Esophagus (tissue), 2 donors: ENCODE measurements around the gene PPFIA4. TPM values are rescaled to one million over a fixed set of nuclear protein-coding genes. Genes with fewer than 3 reads are reported as not detected.
"Not testable (repeated sequence)": the region's sequence is repeated elsewhere in the genome, so short reads cannot be mapped to it uniquely, and the experiment has no call there.

Source experiments
- H3K27ac ChIP-seq, 2 donors: one replicate each; pipeline ENCODE4 v1.5.1; 2013; ENCODE audit warnings: low read depth in 2 of 2, mild to moderate bottlenecking in 2 of 2, inconsistent platforms in 1 of 2, low read length in 1 of 2, moderate library complexity in 1 of 2
- H3K27me3 ChIP-seq, 2 donors: one replicate each; pipeline ENCODE4 v1.6.1; 2013; ENCODE audit warnings: low read length in 2 of 2, control low read depth in 1 of 2, mild to moderate bottlenecking in 1 of 2; ENCODE audit not compliant: insufficient read depth in 2 of 2, control insufficient read depth in 1 of 2
- H3K36me3 ChIP-seq, 2 donors: one replicate each; pipeline ENCODE4 v1.6.1; 2013; ENCODE audit warnings: low read length in 1 of 2; ENCODE audit not compliant: control insufficient read depth in 2 of 2, insufficient read depth in 2 of 2
- H3K4me1 ChIP-seq, 2 donors: one replicate each; pipeline ENCODE4 v1.6.1; 2013; ENCODE audit warnings: low read length in 1 of 2; ENCODE audit not compliant: control insufficient read depth in 2 of 2, insufficient read depth in 2 of 2
- H3K4me3 ChIP-seq, 2 donors: one replicate each; pipeline ENCODE4 v1.5.1; 2013; ENCODE audit warnings: low read length in 2 of 2, mild to moderate bottlenecking in 2 of 2, low read depth in 1 of 2, moderate library complexity in 1 of 2
- H3K9me3 ChIP-seq, 2 donors: one replicate each; pipeline ENCODE4 v1.6.1; 2013; ENCODE audit warnings: mild to moderate bottlenecking in 2 of 2, low read depth in 1 of 2, low read length in 1 of 2, moderate library complexity in 1 of 2; ENCODE audit not compliant: control insufficient read depth in 2 of 2, insufficient read depth in 1 of 2
- WGBS, 2 donors: extraction: QIAGEN DNeasy Blood & Tissue Kit; methylation state at CpG; one replicate each; pipeline ENCODE4 v1.1.7; 2013; 5-methylcytosine and 5-hydroxymethylcytosine counted together
- polyA plus RNA-seq, 2 donors: library from polyadenylated mRNA; stranded (reverse); fragments of 200-250 nt; gene quantifications; one replicate each; pipeline ENCODE4 v1.2.3, GENCODE V29; 2013
- donor health status: healthy with polysubstance abuse.
- donor health status: Bipolar disorder and iron deficiency.

PPFIA4 gene
- polyA plus RNA-seq, 2 donors: 0.84 to 4.1 TPM

DNA sequence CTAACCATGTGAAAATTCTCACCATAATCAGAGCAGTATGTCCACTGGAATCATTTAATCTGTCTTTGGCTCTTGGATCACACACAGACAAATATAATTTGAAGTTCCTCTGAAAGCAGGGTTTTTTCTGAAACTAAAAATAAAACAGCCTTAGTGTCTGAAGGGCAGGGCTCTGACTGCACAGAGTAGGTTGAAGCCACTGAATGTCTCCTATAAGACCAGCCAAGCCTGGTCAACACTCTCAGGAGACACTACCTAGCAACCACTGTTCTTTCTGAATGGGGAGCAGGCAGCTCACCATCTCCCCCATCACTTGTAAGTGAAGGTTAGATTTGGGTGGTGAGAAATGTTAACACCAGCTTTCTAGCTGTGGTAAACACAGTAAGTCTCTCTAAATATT lies 35.2 kb upstream of the PPFIA4 start:
- H3K9me3 ChIP-seq: no peaks in the 10 kb centered on the region
- no peak overlapping the region for H3K4me3 ChIP-seq
- H3K27me3 ChIP-seq: no peaks in the 10 kb centered on the region
- H3K27ac ChIP-seq: no peak overlapping the region
- H3K36me3 ChIP-seq: no peaks in the 10 kb centered on the region
- no peaks in the 10 kb centered on the region for H3K4me1 ChIP-seq

GRCh38 chr1:202994756-202995155 lies 31.5 kb upstream of the PPFIA4 start:
- no peaks in the 10 kb centered on the region for H3K9me3 ChIP-seq
- 49 to 56% methylated on average over 3 of the region's 3 CpGs for WGBS, 2 donors
- no peak overlapping the region for H3K27ac ChIP-seq
- H3K4me3 ChIP-seq: no peak overlapping the region
- no peaks in the 10 kb centered on the region for H3K4me1 ChIP-seq
- no peaks in the 10 kb centered on the region for H3K36me3 ChIP-seq
- no peaks in the 10 kb centered on the region for H3K27me3 ChIP-seq

GRCh38 chr1:202998836-202999750 lies 27.2 kb upstream of the PPFIA4 start:
- H3K36me3 ChIP-seq: no peaks in the 10 kb centered on the region
- H3K4me1 ChIP-seq: no peaks in the 10 kb centered on the region
- H3K9me3 ChIP-seq: no peaks in the 10 kb centered on the region
- no peaks in the 10 kb centered on the region for H3K27me3 ChIP-seq
- 45 to 46% methylated on average over 14 of the region's 14 CpGs for WGBS, 2 donors
- H3K4me3 ChIP-seq: no peak overlapping the region
- H3K27ac ChIP-seq: no peak overlapping the region

- Histone ChIP-seq H3K27ac (no peak overlapping the region), H3K27me3 (no peaks in the 10 kb centered on the region), H3K4me1 (no peaks in the 10 kb centered on the region), H3K9me3 (no peaks in the 10 kb centered on the region), H3K36me3 (no peaks in the 10 kb centered on the region), H3K4me3 (no peak overlapping the region)
- WGBS, 2 donors: 76 to 78% methylated on average over 3 of the region's 3 CpGs
Measured at GRCh38 chr1:203000217-203000944, 25.9 kb upstream of the PPFIA4 start.

- H3K4me1 ChIP-seq: no peaks in the 10 kb centered on the region
- H3K27ac ChIP-seq: no peak overlapping the region
- H3K36me3 ChIP-seq: no peaks in the 10 kb centered on the region
- no peaks in the 10 kb centered on the region for H3K27me3 ChIP-seq
- 76 to 81% methylated on average over 9 of the region's 9 CpGs for WGBS, 2 donors
- H3K4me3 ChIP-seq: no peak overlapping the region
- H3K9me3 ChIP-seq: no peaks in the 10 kb centered on the region
Measured at GRCh38 chr1:203001986-203002385, 24.3 kb upstream of the PPFIA4 start.

DNA sequence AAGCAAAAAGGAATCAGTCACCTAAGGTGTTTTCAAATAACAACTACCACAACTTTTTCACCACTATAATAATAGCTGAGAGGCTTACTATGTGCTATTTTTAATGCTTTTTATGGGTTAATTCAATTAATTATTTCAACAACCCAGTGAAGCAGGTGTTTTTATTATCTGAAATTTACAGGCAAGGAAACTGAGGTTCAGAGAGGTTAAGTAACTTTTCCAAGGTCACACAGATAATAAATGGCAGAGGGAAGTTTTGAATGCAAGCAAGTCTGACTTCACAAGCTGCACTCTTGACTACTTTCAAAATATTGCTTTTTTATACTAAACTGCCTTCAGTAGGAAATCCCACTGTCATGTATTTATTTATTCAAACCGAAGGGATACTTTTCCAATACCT lies 23.3 kb upstream of the PPFIA4 start:
- H3K4me3 ChIP-seq: no peak overlapping the region
- H3K27me3 ChIP-seq: no peaks in the 10 kb centered on the region
- H3K27ac ChIP-seq: no peak overlapping the region
- no peaks in the 10 kb centered on the region for H3K4me1 ChIP-seq
- H3K36me3 ChIP-seq: no peaks in the 10 kb centered on the region
- H3K9me3 ChIP-seq: no peaks in the 10 kb centered on the region
- WGBS, 2 donors: 86 to 89% methylated on average over 1 of the region's 1 CpG

GRCh38 chr1:203005395-203006142 lies 20.7 kb upstream of the PPFIA4 start:
- 79 to 82% methylated on average over 17 of the region's 17 CpGs for WGBS, 2 donors
- H3K9me3 ChIP-seq, H3K4me1 ChIP-seq, H3K36me3 ChIP-seq, H3K27ac ChIP-seq, H3K4me3 ChIP-seq, H3K27me3 ChIP-seq: not testable (repeated sequence)

DNA sequence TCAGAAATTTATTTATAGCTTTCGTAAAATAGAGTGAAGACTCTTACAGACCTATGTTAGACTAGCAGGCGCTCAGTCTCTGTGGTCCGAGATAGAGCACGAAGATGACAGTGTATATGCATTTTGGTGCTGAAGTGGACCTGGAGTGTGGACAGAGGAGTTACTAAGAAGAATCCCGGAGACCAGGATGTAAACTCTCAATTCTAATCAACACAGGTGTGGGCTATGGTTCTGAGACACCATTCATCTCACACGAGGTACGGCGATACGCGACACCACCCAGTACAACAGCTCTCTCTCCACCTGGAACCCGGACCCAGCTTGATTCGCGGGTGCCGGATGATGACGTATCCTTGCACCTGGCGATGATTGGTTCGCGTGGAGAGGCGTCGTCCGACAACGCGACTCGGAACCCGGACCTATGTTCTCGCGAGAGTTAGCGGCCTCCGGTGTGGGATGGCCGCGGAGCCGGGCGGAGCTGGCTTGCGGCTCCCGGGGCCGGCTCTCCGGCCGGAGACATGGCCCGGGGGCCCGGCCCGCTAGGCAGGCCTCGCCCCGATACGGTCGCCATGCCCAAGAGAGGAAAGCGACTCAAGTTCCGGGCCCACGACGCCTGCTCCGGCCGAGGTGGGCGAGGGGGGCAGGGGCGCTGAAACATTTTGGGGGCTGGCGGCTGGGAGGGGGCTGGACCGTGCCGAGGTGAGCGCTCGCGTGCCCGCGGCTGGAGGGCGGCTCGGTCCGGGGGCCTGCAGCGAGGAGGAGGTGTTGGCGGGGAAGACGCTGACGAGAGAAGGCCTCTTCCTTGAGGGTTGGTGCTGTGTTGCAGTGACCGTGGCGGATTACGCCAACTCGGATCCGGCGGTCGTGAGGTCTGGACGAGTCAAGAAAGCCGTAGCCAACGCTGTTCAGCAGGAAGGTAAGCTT lies 19.1 kb upstream of the PPFIA4 start, which contains the start of gene TMEM183A:
TMEM183A (plus strand) TSS at position 427 of the 924 bp plus-strand sequence; CDS start at position 519, 92 bp downstream.
- Histone ChIP-seq H3K4me1 (no peaks in the 10 kb centered on the region), H3K4me3 (peak within 1 kb of the TSS; percentile 77 to 83), H3K27me3 (no peaks in the 10 kb centered on the region), H3K36me3 (no peaks in the 10 kb centered on the region), H3K9me3 (no peaks in the 10 kb centered on the region), H3K27ac (peak within 1 kb of the TSS; percentile 78 to 94)
- 0 to 1% methylated on average over 73 to 78 of the region's 78 CpGs for WGBS, 2 donors
